NOMO-1 (cell line): ENCODE results near the gene FAM124A.

Experiments used
- DNase-seq, 2 experiments: peaks; one replicate each; lab custom pipeline; 2025; ENCODE audit not compliant: unreplicated experiment in 2 of 2; lab: John Stamatoyannopoulos, UW

The FAM124A gene, protein sequence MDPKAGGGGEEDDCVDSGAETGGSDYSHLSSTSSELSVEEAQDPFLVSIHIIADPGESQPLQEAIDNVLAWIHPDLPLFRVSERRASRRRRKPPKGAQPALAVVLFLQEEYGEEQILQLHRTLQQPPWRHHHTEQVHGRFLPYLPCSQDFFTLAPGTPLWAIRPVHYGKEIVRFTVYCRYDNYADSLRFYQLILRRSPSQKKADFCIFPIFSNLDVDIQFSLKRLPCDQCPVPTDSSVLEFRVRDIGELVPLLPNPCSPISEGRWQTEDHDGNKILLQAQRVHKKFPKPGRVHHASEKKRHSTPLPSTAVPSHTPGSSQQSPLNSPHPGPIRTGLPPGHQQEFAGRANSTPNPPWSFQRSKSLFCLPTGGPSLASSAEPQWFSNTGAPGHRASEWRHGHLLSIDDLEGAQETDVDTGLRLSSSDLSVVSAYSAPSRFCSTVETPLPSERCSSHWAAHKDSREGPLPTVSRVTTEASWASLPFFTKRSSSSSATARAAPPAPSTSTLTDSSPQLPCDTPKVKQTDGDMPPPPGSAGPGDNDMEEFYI

DNA sequence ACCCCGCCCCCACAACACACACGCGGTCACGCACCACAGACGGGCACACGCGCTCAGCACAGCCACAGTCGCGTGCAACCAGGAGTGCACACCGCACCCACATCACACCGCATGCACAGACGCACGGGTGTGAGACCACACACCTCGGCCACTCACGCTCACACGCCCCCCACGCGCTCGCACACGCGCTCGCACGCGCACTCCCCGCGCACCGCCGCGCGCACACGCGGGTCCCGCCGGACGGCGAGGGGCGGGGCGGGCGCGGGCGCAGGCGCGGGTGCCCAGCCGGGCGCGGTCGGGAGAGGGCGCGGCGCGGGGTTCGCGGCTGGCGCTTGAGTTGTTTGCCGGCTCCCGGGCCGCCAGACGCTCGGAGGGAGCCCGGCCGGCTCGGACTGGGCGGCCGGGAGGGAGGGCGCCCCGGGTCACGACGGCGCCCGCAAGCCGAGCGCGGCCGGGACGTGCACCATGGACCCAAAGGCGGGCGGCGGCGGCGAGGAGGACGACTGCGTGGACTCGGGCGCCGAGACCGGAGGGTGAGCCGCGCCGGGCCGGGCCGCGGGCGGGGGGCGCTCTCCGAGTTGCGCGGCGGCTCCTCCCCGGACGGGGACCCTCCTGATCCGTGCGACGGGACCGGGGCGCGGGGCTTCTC, at the start of gene FAM124A:
Gene FAM124A (plus strand): TSS at position 362 of the 649 bp plus-strand sequence. CDS start 104 bp downstream, at position 466.
- DNase-seq: peak; percentile 28 to 82

DNA sequence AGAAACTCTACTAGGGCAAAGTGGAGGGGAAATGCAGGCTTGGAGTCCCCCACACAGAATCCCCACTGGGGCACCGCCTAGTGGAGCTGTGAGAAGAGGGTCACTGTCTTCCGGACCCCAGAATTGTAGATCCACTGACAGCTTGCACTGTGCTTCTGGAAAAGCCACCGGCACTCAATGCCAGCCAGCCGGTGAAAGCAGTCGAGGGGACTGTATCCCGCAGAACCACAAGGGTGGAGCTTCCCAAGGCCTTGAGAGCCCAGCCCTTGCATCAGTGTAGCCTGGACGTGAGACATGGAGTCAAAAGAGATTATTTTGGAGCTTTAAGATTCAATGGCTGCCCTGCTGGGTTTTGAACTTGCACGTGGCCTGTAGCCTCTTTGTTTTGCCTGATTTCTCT, 47.2 kb upstream of the FAM124A start:
- no peak for DNase-seq

DNA sequence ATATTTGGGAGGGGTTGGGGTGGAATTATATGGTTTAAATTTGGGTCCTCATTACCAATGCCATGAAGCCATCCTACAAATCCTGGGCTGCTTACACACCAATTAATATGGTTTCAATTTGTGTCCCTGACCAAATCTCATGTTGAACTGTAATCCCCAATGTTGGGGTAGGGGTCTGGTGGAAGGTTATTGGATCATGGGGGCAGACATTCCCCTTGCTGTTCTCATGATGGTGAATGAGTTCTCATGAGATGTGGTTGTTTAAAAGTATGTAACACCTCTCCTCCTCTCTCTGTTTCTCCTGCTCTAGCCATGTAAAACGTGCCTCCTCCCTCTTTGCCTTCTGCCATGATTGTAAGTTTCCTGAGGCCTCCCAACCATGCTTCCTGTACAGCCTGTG, 46.6 kb upstream of the FAM124A start:
- DNase-seq: no peak

DNA sequence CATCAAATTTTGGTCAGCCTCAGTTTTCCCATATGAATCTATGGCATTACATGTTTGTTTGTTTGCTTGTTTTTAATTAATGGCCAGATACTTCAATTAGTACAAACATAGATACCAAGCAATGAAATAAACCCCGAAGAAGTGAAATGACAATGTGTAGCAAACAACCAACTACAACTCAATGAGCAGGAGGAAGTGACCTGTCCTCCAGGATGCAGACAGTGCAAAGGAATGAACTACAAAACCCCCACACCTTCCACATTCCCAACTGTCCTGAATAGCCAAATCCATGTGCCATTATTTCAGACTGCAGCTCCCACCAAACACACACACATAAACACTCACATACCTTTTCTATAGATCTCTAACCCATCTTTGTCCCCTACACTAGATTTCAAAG, 45.0 kb upstream of the FAM124A start:
- DNase-seq: no peak

DNA sequence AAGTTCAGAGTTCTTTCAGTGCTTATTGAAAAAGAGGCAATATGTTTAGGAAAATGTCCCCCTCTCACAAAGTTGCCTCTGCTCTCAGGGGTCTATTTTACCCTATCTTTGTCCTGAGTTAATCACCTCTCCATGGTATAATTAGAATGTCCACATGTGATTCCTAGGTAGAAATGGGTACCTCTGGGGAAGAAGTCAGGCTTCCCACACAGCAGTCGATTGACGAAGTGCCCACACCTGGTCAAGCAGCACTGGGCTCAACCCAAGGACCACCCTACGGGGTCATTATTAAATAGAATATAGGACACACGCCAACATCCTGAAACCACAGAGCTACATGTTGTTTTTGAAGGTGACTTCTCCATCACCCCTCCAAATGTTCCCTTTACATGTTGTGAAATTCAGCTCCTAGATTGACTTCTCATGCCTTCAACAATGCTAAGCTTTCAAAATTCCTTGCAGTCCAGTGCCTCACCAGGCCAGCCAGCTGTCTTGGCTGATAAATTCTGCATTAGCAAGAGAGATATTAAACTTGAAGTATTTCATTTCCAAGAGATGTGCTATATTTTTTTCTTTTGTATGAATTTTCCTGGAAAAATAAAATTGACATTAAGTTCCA, 43.6 kb upstream of the FAM124A start:
- DNase-seq: no peak

DNA sequence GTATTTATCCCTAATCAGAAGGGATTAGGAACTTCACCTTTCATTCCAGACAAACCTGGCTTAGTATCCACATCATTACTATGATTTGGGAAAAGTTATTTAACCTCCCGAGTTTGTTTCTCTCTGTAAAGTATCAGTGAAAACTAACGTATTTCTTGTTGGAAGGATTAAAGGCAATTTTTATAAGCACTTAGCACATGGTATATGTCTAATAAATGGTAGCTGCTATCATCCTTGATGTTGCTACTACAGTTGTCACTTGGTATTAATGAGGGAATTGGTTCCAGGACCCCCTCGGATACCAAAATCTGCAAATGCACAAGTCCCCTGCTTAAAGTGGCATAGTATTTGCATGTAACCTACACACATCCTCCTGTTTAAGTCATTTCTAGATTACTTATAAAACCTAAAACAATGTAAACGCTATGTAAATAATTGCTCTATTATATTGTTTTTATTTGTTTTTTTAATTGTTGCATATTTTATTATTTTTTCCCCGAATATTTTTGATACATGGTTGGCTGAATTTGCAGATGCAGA, 42.7 kb upstream of the FAM124A start:
- no peak for DNase-seq

DNA sequence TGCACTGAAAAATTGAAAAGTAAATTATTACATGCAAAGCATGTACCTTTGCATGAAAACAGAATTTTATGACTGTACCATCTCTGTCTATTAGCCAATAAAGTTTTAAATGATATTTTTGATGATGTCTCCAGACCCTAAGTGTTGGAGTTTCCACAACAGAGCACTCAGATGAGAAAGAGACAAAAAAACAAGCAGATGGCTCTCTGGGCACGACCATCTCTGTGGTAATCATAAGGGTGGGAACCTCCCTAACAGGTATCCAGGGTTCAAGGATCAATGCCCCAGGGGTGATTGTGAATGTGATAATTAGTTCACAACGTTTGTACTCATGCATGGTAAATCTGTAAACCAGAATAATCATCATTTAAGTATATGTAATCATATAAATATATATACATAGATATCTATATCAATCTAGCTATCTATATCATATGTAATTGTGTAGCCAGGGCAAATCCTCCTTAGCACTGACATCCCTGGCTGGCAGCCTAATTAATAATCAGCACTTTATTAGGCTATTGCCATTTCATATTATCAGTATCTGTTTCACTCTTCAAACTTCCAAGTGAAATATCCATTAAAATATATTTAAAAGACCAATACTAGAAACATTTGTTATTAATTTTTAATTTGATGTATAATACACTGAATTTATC, 41.2 kb upstream of the FAM124A start:
- DNase-seq: no peak

DNA sequence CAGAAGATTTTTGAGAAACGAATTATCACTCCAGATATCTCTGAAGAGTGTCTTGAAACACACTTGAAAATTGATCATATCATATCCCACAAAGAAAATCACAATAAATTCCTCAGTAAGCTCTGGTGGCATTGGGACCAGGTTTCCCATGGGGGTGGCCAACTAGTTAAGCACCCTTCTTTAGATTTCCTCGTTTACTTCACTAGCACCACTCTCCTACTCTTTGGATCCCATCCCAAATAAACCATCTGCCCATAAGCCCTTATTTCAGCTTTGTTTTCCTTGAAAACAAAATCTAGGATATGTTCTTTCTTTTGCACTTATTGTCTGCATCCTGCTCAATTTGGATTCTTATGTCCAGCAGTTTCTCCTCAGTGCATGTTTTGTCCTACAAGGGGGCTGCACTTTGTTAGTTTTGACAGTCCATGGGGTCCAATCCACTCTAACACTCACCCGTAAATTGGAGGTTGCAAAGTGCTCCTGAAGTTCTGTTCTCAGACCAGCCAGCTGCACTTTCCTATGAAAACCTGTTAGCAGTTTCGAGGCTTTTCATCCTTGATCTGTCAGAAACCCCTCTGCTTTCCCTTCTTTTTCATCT, 40.3 kb upstream of the FAM124A start:
- DNase-seq: no peak

DNA sequence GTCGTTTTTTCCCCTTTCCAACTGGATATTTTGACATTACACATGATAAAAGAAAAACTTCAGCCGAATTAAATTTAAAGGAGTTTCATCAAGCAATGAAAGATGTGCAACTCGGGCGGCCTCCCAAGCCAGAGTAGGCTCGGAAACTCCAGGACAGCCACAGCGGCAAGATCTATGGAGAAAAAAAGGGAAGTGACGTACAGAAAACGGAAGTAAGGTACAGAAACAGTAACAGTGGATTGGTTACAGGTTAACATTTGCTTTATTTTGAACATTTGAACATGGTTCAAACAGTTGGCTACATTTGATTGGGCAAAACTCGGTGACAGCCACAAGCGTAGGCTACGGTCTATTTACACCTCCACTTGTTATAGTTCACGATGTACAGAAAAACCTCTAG, 30.5 kb upstream of the FAM124A start:
- peak; percentile 62 to 73 for DNase-seq

DNA sequence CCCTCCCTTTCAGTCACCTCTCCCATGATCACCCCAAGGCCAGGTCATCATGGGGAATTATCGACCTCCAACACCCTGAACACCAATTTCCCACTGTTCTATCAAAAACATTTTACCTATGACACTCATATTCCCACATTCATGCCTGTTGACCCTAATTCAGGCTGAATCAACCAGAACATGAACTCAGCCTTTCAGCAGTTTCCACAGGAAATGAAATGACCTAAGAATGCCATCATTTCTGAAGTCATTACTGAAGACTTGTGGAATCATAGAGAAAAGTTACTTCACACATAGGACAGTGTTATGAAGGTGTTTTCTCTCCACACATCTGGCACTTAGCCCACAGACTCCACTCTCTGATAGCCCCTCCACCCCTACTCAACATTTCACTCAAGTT, 29.9 kb upstream of the FAM124A start:
- DNase-seq: no peak

DNA sequence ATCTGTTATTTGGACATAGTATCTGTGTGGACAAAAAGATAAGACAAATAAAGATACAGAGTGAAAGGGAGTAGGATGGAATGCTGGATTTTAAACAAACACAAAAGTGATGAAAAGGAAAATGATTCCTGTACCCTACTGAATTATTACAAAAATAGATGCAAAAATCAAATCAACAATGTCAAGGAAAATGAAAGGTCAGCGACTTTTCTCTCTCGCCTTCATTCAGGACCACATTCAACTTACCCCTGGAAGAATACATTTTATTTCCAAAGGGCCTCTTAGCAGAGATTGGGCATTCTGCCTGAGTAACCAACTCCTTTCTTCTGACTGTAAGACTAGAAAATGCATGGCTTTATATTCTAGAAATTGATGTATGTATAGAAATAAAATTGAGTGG, 28.8 kb upstream of the FAM124A start:
- no peak for DNase-seq

DNA sequence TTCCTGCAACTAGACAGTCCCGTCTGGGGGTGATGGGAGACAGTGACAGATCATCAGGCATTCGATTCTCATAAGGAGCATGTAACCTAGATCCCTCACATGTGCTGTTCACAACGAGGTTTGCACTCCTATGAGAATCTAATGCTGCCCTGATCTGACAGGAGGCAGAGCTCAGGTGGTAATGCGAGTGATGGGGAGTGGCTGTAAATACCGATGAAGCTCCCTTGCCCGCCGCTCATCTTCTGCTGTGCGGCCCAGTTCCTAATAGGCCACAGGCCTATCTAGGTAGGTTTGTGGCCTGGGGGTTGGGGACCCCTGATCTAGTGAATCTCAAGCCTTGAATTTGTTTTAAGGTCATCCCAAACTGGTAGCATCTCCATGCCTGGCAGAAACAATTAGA, 27.3 kb upstream of the FAM124A start:
- no peak for DNase-seq

DNA sequence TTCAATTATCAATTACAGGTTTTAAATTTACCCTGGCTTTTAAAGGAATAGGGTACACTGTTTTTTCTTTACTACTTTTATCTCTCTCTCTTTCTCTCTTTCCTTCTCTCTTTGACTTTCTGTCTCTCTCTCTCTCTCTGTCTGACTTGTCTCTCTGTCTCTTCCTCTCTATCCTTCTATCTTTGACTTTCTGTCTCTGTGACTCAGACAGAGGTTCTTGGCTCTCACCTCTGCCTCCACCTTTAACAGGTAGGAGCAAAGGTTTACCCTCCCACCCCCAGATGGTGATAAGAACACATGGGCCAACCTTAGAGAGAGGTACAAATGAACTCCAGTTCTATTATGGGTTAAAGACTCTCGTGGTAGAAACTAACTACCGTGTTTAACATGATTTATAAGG, 20.3 kb upstream of the FAM124A start:
- DNase-seq: no peak

DNA sequence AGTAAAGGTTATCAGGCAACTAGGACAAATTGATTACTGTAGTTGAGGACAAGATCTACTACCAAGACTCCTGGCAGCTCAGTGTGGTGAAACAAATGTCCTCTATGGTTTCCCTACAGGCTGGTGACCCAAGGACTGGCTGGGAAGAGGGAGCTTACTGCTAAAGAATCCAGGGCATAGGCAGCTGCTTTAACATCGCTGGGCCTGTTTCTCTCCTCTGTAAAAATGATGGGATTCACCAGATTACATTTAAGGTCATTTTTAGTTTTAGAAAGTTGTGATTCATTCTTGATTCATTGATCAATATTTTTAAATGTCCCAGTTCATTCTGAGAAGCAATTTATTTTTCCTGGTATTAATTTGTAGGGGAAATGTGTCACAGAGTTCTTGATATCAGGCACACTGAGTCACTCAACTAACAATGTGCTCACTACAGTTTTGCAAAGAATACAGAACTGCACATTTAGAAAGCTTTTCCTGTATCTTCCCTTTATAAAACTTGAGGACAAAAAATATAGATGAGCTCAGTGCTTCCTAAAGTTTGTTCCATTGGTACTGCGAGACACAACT, 19.6 kb upstream of the FAM124A start:
- DNase-seq: no peak

DNA sequence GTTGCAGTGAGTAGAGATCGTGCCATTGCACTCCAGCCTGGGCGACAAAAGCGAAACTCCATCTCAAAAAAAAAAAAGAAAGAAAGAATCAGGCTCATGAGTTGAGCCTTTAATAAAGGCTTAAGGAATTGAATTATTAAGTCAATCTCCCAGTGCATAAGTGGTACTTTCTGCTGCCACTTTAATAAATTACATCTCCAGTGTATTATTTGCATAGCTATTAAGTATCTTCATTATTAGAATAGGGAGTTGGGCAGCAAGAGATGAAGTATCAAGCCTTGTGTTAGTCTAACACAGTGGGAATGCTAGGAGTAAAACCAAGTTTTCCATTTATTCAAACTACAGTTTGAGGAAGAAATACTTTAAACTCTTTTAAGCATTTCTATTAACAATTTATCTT, 15.6 kb upstream of the FAM124A start:
- no peak for DNase-seq

DNA sequence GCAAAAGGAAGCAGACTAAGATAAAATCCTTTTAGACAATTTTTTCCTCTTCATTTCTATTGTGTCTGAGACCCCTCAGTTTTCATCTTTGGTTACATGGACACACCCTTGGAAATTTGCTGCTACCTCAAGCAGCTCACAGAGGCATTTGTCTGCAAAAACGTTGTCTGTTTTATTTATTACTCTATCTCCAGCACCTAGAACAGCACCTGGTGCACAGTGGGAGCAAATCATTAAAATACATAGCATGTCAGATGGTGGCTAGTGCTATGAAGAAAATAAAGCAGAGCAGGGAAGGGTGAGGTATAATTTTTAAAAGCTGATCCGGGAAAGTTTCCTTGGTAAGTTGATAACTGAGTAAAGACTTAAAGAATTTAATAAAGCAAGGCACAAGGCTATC, 14.3 kb upstream of the FAM124A start:
- no peak for DNase-seq

DNA sequence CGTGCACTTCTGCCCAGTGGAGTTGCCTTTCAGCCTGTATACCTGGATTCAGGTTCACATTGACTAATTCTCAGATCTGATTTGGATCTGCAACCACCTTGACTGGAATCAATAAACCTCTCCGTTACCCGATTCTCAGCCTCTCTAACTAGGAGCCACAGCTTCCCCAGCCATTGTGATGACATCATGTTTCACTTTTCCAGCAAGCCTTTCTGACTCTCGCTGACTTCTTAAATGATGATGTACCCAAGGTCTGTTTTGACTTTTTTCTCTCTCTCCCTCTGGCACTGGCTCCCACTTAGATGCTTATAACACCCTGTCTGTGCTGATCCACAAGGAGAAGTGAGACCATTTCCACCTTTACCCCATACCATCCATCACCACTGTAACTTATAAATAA, 13.5 kb upstream of the FAM124A start:
- no peak for DNase-seq

DNA sequence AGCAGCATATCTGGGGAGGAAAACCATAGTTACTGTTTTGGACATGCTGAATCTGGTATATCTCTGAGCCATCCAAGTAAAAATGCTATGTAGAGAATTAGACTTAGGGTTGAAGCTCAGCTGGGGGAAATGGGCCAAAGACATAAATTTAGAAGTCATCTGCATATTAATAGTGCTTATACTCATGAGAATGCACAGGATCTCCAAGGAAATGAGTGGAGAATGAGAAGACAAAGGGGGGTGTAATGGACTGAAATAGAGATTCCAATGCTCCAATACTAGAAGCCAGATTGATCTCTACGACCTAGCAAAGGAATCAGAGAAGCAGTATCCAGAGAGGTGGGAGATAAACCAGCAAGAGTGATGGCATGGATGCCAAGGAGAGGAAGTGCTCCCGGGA, 10.3 kb upstream of the FAM124A start:
- no peak for DNase-seq

DNA sequence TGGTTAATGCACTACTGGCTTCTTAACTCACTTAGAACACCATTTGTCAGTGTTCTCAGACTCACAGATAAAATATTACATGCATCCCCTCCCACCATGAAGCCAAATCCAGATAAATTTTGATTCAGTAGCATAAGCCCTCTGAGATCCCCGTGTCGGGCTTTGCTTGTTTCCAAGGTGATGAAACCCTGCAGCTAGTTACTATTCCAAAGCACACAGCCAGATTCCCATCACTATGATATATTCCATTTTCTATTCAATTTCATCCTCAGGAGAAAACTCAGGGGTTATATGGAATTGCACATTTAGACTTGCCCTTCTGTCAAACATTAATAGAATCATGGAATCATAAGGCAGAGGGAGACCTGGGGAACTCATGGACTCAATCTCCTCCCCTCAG, 9.4 kb upstream of the FAM124A start:
- no peak for DNase-seq

DNA sequence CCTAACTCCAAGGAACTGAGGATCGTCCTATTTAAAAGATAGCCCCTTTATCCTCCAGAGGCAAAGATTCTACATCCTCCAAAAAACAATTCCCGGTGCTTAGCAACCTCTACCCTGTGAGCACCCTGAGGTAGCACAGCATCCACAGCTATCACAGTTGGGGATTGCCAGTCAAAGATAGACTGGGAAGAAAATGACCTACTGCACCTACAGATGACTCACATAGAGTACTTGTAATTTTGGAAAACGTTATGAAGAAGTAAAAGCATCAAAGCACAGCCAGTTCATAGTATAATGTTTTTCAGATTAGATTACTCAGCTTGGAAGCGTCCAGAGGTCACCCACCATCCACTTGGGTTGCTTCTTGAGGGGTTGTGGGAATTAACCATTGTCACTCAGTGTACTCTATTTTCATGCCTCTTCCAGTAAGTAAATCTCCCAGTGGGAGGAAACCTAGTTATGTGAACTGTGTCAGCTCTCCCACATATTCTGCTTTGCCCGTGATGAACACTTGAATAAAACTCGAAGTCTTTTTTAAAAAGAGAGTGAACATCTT, 8.9 kb upstream of the FAM124A start:
- DNase-seq: no peak
